CD4-positive, alpha-beta memory T cell (primary cell): Measurements from ENCODE around the gene KLHL15. TPM values are rescaled to one million over a fixed set of nuclear protein-coding genes. Genes with fewer than 3 reads are reported as not detected.

Source experiments
- CTCF ChIA-PET: fragments of 350-600 bp; sonication (Branson Sonifier 250); formaldehyde crosslinking; loops from one replicate; lab custom pipeline; 2021; ENCODE audit warnings: inconsistent platforms; ENCODE audit not compliant: partially characterized antibody; lab: Charles Lee
- POLR2A ChIA-PET: fragments of 350-600 bp; sonication (Branson Sonifier 250); formaldehyde crosslinking; loops from one replicate; lab custom pipeline; 2021; ENCODE audit not compliant: partially characterized antibody; lab: Charles Lee
- DNase-seq, 5 donors: peaks; one replicate each; pipeline versions ENCODE4 v3.0.0 to v3.0.0-alpha.2; 2020 to 2022; ENCODE audit warnings: mixed read lengths in 1 of 5
- H3K27ac ChIP-seq: one replicate; pipeline ENCODE4 v1.7.0; 2013; ENCODE audit warnings: low read depth, low read length
- H3K27me3 ChIP-seq: 2 replicates; pipeline ENCODE4 v1.7.0; 2013; ENCODE audit warnings: mild to moderate bottlenecking, low read length, moderate library complexity; ENCODE audit not compliant: insufficient read depth
- H3K36me3 ChIP-seq: 2 replicates; pipeline ENCODE4 v1.7.0; 2013; ENCODE audit warnings: mild to moderate bottlenecking, low read length, moderate library complexity; ENCODE audit not compliant: insufficient read depth
- H3K4me1 ChIP-seq: 2 replicates; pipeline ENCODE4 v1.7.0; 2013; ENCODE audit warnings: mild to moderate bottlenecking, low read length, moderate library complexity; ENCODE audit not compliant: insufficient read depth
- H3K4me3 ChIP-seq, 2 donors: one replicate each; pipeline ENCODE4 v1.7.0; 2013; ENCODE audit warnings: low read length in 2 of 2, mild to moderate bottlenecking in 1 of 2
- H3K9me3 ChIP-seq, 2 donors: one replicate each; pipeline ENCODE4 v1.7.0; 2013; ENCODE audit warnings: low read length in 2 of 2, control low read depth in 1 of 2; ENCODE audit not compliant: control insufficient read depth in 1 of 2
- H3K27ac Mint-ChIP-seq, 7 donors: one replicate each; pipeline ENCODE4 v1.8.0; 2020 to 2021; ENCODE audit warnings: mixed read lengths in 7 of 7, mild to moderate bottlenecking in 6 of 7, inconsistent platforms in 3 of 7, moderate library complexity in 3 of 7
- H3K27me3 Mint-ChIP-seq, 2 donors: one replicate each; pipeline ENCODE4 v1.8.0; 2020 to 2021; ENCODE audit warnings: mixed read lengths in 2 of 2
- H3K36me3 Mint-ChIP-seq, 2 donors: one replicate each; pipeline ENCODE4 v1.8.0; 2020 to 2021; ENCODE audit warnings: mixed read lengths in 2 of 2, inconsistent platforms in 1 of 2, mild to moderate bottlenecking in 1 of 2
- H3K4me1 Mint-ChIP-seq, 4 donors: one replicate each; pipeline ENCODE4 v1.8.0; 2020 to 2021; ENCODE audit warnings: mixed read lengths in 4 of 4, mild to moderate bottlenecking in 1 of 4
- H3K4me3 Mint-ChIP-seq, 8 donors: one replicate each; pipeline ENCODE4 v1.8.0; 2020 to 2021; ENCODE audit warnings: mixed read lengths in 8 of 8, mild to moderate bottlenecking in 7 of 8, moderate library complexity in 6 of 8, inconsistent platforms in 3 of 8
- H3K9me3 Mint-ChIP-seq, 8 donors: one replicate each; pipeline ENCODE4 v1.8.0; 2020 to 2021; ENCODE audit warnings: mixed read lengths in 8 of 8, mild to moderate bottlenecking in 5 of 8, inconsistent platforms in 3 of 8, moderate library complexity in 1 of 8
- intact Hi-C: fragments of 100-400 bp; cut with micrococcal nuclease; formaldehyde crosslinking; loops from one replicate; pipeline ENCODE4 v1.15.1; 2023
- polyA plus RNA-seq, 2 donors: library from polyadenylated mRNA; unstranded; fragments of 300-500 nt; fragmentation: Illumina TruSeq; gene quantifications; one replicate each; pipeline ENCODE4 v1.2.3, GENCODE V29; 2021
- total RNA-seq, 2 experiments: library from RNA; stranded (reverse); gene quantifications; one replicate each; pipeline ENCODE4 v1.2.3, GENCODE V29; 2021

Gene KLHL15
- total and polyA plus RNA-seq, 4 experiments from 2014 or later, result 1.3 to 7.9 (median 4.4) TPM

DNA sequence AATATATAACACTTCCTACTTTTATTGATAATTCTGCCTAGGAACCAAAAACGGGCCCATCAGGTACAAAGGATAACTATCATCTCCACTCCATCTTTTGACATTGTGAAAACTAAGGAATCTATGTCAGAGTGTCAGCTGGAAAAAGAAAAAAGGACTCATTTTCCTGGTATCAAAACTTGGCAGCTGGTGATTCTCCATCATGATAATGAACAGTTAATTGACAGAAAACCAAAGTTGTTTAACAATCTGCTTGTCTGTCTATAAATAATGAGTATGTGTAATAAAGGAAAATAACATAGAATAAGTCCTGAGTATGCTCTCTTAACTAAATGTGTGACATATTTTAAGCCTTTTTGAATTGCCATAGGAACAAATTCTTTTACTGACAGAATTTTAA is 87.8 kb downstream of the KLHL15 start:
- H3K4me3 ChIP-seq, result no peak overlapping the region
- CTCF ChIA-PET, result no interaction called here
- POLR2A ChIA-PET, result no interaction called here
- H3K27ac ChIP-seq, result no peak overlapping the region
- H3K27me3 ChIP-seq, result no peaks in the 10 kb centered on the region
- Mint-ChIP-seq H3K27ac (no peak overlapping the region), H3K9me3 (no peaks in the 10 kb centered on the region), H3K27me3 (no peaks in the 10 kb centered on the region), H3K4me3 (no peak overlapping the region), H3K4me1 (no peaks in the 10 kb centered on the region), H3K36me3 (peaks cover 0 to 2% of the 10 kb centered on the region in 2 donors)
- no peaks in the 10 kb centered on the region for H3K36me3 ChIP-seq
- intact Hi-C loops, result no loop called here
- no peaks in the 10 kb centered on the region for H3K9me3 ChIP-seq
- no peak for DNase-seq
- no peaks in the 10 kb centered on the region for H3K4me1 ChIP-seq

DNA sequence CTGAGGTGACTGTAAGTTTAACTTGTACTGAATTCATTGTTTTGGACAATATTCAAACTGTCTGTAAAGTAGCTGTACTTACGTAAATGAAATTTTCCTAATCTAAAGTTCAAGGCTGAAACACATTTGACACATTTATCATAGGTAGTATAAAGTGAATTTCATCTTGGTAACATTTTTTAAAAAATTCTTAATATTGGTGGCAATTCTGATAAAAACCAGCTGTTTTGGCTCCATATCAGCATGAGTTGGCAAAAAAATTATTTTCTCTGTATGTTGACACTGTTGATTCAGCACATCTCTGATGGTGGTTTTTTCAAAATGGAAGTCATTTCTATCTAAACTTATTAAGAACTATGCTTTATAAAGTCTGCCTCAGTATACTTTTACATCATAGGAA is 88.3 kb downstream of the KLHL15 start:
- H3K4me1 ChIP-seq, result no peaks in the 10 kb centered on the region
- H3K36me3 ChIP-seq, result no peaks in the 10 kb centered on the region
- ChIA-PET CTCF (no interaction called here), POLR2A (interaction anchor here (0.7 kb wide), 1 partner anchor 13 kb away, joined by 3 read pairs; no protein-coding TSS in a partner anchor)
- Mint-ChIP-seq H3K9me3 (no peaks in the 10 kb centered on the region), H3K4me1 (no peaks in the 10 kb centered on the region), H3K4me3 (no peak overlapping the region), H3K27ac (no peak overlapping the region), H3K36me3 (peaks cover 0 to 2% of the 10 kb centered on the region in 2 donors), H3K27me3 (no peaks in the 10 kb centered on the region)
- H3K27me3 ChIP-seq, result no peaks in the 10 kb centered on the region
- no peak overlapping the region for H3K27ac ChIP-seq
- intact Hi-C loops, result no loop called here
- DNase-seq, result no peak
- no peak overlapping the region for H3K4me3 ChIP-seq
- H3K9me3 ChIP-seq, result no peaks in the 10 kb centered on the region

- ChIA-PET CTCF (no interaction called here), POLR2A (no interaction called here)
- Mint-ChIP-seq H3K9me3 (no peaks in the 10 kb centered on the region), H3K4me1 (peaks cover 4 to 8% (median 5%) of the 10 kb centered on the region in 4 donors), H3K27me3 (no peaks in the 10 kb centered on the region), H3K4me3 (no peak overlapping the region), H3K27ac (no peak overlapping the region), H3K36me3 (no peaks in the 10 kb centered on the region)
- peaks cover 4% of the 10 kb centered on the region for H3K4me1 ChIP-seq
- intact Hi-C loops, result no loop called here
- no peaks in the 10 kb centered on the region for H3K9me3 ChIP-seq
- H3K27me3 ChIP-seq, result no peaks in the 10 kb centered on the region
- no peaks in the 10 kb centered on the region for H3K36me3 ChIP-seq
- no peak overlapping the region for H3K4me3 ChIP-seq
- DNase-seq, result no peak
- H3K27ac ChIP-seq, result no peak overlapping the region
Observed at GRCh38 chrX:23937100-23937499, 89.9 kb downstream of the KLHL15 start.

GRCh38 chrX:23936180-23936579 is 90.8 kb downstream of the KLHL15 start:
- H3K9me3 Mint-ChIP-seq, result no peaks in the 10 kb centered on the region
- no peak for DNase-seq
- POLR2A ChIA-PET, result no interaction called here

GRCh38 chrX:23935106-23935505 is 91.9 kb downstream of the KLHL15 start:
- Histone ChIP-seq H3K27me3 (no peaks in the 10 kb centered on the region), H3K4me1 (peaks cover 22% of the 10 kb centered on the region), H3K27ac (no peak overlapping the region), H3K9me3 (no peaks in the 10 kb centered on the region), H3K4me3 (no peak overlapping the region), H3K36me3 (no peaks in the 10 kb centered on the region)
- Mint-ChIP-seq H3K9me3 (no peaks in the 10 kb centered on the region), H3K36me3 (no peaks in the 10 kb centered on the region), H3K4me3 (no peak overlapping the region), H3K27me3 (no peaks in the 10 kb centered on the region), H3K27ac (no peak overlapping the region), H3K4me1 (peaks cover 15 to 21% (median 17%) of the 10 kb centered on the region in 4 donors)
- POLR2A ChIA-PET, result interaction anchor here (1.2 kb wide), 1 partner anchor 89 kb away, joined by 3 read pairs; no protein-coding TSS in a partner anchor
- CTCF ChIA-PET, result no interaction called here
- no peak for DNase-seq
- intact Hi-C loops, result no loop called here

More at GRCh38 chrX:23936180-23936579, 90.8 kb downstream of the KLHL15 start:
- Histone ChIP-seq H3K4me3 (no peak overlapping the region), H3K27ac (no peak overlapping the region), H3K27me3 (no peaks in the 10 kb centered on the region), H3K4me1 (peaks cover 13% of the 10 kb centered on the region), H3K9me3 (no peaks in the 10 kb centered on the region), H3K36me3 (no peaks in the 10 kb centered on the region)
- H3K36me3 Mint-ChIP-seq, result no peaks in the 10 kb centered on the region
- CTCF ChIA-PET, result no interaction called here
- no peaks in the 10 kb centered on the region for H3K27me3 Mint-ChIP-seq
- peaks cover 12 to 18% (median 13%) of the 10 kb centered on the region in 4 donors for H3K4me1 Mint-ChIP-seq
- H3K4me3 Mint-ChIP-seq, result no peak overlapping the region
- H3K27ac Mint-ChIP-seq, result no peak overlapping the region
- intact Hi-C loops, result no loop called here

Other genes with a start within 250 kb of the KLHL15 start
- gene SAT1, start 244.0 kb downstream of the KLHL15 start, total RNA-seq, result 100 to 1,000 TPM; 139 to 145 TPM
- gene SAT1, start 244.0 kb downstream of the KLHL15 start, polyA plus RNA-seq, result 100 to 1,000 TPM; 127 to 134 TPM
- 1 to 10 TPM; 5.1 to 7.9 TPM for gene APOO, start 119.2 kb downstream of the KLHL15 start, total RNA-seq
- 10 to 100 TPM; 18.4 to 18.9 TPM for gene APOO, start 119.2 kb downstream of the KLHL15 start, polyA plus RNA-seq
- gene CXorf58, start 119.2 kb downstream of the KLHL15 start, total RNA-seq, result not detected
- under 1 TPM in 1 of 2 donors, not detected in 1; 0.14 TPM for gene CXorf58, start 119.2 kb downstream of the KLHL15 start, polyA plus RNA-seq
- 100 to 1,000 TPM; 218 to 221 TPM for gene EIF2S3, start 27.8 kb upstream of the KLHL15 start, total RNA-seq
- 100 to 1,000 TPM; 117 to 120 TPM for gene EIF2S3, start 27.8 kb upstream of the KLHL15 start, polyA plus RNA-seq
- gene ZFX, start 122.5 kb upstream of the KLHL15 start, total RNA-seq, result 10 to 100 TPM; 69.5 to 72.2 TPM
- gene ZFX, start 122.5 kb upstream of the KLHL15 start, polyA plus RNA-seq, result 10 to 100 TPM; 33.7 to 43.8 TPM